ENCODE data around the gene TLE4. TPM values are rescaled to one million over a fixed set of nuclear protein-coding genes. Genes with fewer than 3 reads are reported as not detected.
"Not testable (repeated sequence)": the region's sequence is repeated elsewhere in the genome, so short reads cannot be mapped to it uniquely, and the experiment has no call there.

TLE4 gene
- total RNA-seq: 10 to 100 TPM; 16.2 to 16.3 TPM
- long read RNA-seq, partial matches to known transcripts: 4 of 4 reads
- long read RNA-seq, other reads (novel, unspliced or antisense): 0 of 4 reads

DNA sequence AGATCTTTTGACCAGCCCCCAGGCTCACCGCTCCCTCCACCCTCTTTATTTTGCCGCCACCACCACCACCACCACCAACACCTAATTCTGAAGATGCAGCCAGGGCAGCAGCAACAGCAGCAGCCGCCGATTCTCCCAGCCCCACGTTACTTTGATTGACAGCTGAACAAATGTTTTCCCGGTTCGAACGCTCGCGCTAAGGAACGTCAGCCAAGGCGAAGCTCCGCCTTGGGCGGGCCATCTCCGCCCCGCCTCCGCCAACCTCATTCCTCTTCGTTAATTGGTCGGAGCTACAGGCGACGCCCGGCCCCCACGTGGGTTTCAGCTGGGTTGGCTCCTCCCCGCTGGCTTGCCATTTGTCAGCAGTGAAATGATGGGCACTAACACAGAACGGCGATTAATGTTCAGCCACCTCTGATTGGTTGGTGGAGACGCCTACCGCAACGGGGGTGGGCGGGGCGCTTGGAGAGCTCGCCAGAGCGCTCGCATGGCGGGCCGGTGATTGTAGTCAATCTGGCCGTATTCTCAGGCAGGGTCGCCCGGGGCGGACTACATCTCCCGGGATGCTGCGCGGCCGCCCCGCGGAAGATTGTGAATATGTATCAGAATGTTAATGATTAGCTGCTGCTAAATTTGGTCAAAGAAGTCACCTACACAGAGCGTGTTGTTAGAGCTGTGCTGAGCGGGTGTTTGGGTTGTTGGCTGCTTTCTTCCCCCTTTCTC lies at the start of gene TLE4:
TLE4 (plus strand) TSS at position 657 of the 723 bp plus-strand sequence. CDS start 826 bp downstream, outside the sequence.
- intact Hi-C loops (cut with DNase I): loop anchor here in 1 of 2 donors (10.0 kb wide), 1 partner anchor 93 kb away; no protein-coding TSS in a partner anchor
- ATAC-seq (peak; percentile 93 to 97), DNase-seq (peak; percentile 100)

DNA sequence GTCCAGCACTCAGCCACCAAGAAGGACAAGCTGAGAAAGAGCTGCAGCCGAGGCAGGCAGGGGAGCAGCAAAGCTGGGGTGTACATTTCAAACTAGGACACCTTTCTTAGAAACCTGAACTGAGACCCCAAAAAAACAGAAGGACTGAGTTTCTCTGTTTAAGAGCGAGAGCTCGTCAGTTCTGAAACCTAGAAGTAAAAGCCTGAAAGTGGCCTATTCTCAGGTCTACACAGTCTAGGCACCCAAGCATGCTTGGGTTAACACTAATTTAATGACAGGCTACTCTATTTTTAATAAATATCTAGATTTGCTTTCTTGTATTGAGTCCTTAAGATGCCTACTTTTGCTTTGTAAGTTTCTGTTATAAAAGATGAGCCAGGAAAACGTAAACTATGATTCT lies 49.0 kb upstream of the TLE4 start:
- ATAC-seq: no peak
- no peak for DNase-seq

DNA sequence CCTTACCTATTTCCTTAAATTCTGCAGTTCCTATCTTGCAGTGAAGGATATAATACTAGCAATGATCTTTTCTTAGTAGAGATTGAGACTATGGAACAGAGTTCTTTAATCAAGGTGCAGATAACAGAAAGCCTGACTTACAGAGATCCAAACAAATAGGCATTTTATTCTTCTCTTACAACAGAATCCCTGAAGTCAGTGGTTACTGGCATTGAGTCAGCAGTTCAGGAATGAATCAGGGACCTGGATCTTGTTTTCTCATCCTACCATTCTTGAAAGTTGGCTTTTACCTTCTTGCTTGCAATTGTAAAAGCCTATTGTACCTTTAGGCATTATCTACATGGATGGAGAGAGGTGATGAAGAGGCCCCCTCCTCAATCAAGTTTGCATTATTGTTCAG lies 47.5 kb upstream of the TLE4 start:
- intact Hi-C loops (cut with DNase I): no loop called here
- ATAC-seq (no peak), DNase-seq (no peak)

More for the DNA sequence above, 49.0 kb upstream of the TLE4 start:
- intact Hi-C loops (cut with DNase I): no loop called here

DNA sequence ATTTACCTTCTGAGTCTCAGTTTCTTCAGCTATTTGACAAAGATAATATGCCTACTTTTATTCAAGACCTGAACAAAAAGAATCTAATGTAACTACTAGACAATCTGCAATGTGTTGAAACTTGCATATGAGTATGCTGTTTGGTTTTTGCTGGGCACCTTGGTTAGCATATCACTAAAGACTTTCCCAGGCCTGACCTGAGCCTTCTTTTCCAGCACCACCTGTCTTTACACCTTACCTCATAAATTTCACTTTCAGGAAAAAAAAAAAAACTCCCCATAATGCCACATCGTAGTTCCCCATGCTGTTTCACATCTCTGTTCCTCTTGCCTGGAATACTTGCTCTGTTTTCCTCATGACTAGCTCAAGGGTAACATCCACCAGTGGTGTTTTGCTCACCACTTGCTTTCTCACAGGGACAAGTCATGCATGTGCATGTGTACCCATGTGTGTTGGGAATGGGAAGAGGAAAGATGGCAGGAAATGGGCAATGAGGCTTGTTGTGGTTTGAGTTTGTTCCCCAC lies 45.6 kb upstream of the TLE4 start:
- ATAC-seq: no peak
- intact Hi-C loops (cut with DNase I): no loop called here
- no peak for DNase-seq

DNA sequence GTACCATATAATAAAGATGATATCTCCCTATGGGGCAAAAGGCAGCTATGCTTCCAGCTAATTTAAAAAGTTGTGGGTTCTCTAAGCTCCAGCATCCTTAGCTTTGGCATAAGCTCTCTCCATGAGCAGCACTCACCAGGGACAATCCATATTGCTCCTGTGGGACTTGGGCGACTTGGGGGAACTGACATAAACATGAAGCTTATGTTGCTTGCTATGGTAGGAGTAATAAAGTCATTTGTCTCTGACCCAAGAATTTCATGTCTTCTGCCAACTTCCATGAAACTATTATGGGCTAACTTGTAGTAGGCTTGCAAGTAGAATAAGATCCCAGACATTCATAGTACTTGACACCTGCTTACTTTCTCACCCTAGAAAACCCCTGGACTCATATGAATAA lies 36.2 kb upstream of the TLE4 start:
- ATAC-seq (no peak), DNase-seq (no peak)
- intact Hi-C loops (cut with DNase I): no loop called here

DNA sequence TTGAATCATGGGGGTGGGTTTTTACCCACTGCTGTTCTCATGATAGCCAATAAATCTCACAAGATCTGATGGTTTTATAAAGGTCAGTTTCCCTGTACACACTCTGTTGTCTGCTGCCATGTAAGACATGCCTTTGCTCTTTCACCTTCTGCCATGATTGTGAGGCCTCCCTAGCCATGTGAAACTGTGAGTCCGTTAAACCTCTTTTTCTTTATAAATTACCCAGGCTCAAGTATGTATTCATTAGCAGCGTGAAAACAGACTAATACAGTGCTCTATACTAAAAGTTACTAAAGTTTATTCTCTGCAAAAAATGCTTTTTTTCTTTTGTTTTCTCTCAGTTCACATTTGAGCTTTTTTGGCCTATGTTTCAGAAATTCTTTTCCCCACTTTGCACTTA lies 33.9 kb upstream of the TLE4 start:
- ATAC-seq (no peak), DNase-seq (no peak)
- intact Hi-C loops (cut with DNase I): no loop called here

DNA sequence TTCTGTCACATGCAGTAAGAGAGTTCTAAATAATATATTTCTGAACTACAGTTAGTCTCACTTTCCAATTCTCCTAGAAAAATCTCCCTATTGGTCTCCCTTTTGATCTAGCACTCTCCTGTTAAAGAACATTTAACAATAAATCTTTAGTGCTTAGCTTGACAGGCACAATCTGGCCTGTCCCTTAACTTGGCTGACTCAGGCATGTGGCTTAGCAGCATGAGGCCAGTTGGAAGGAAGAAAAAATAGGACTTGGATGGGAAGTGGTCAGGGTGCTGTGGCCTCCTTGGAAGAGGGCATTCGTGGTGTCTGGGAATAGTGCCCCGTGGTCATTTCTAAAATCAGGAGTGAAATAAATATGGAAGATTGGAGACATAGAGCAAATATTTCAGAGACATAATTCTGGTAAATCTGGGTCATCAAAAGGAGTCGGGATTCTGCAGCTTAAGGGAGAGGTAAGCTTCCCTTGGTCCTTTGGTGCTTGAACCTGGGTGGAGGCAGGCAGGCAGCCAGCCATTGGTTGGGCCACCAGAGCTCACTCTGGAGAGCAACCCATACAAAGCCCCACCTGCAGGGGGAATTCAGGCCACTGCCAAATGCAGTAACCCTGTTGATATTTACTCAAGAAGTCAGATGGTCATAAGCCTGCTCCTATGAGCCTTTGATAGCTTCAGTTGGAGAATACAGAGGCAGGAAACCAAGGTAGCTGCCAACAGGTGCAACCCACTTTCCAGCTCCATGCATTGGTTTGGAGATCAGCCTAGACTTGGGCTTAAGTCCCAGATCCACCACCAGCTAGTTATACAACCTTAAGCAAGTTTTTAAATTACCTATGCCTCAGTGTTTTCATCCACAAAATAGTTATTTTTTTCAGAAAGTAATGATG lies 28.8 kb upstream of the TLE4 start:
- no peak for DNase-seq
- no peak for ATAC-seq
- intact Hi-C loops (cut with DNase I): no loop called here

DNA sequence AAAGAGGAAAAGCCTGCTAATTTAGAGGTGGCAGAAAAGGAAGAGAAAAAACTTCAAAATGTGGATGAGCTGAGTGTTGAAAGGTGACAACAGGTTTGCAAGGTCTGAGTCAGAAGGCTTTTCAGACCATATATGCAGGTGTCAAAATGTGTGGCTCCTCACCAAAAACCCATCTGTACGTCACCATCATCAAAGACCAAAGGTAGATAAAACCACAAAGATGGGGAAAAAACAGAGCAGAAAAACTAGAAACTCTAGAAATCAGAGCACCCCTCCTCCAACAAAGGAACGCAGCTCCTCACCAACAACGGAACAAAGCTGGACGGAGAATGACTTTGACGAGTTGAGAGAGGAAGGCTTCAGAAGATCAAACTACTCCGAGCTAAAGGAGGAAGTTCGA lies 27.4 kb upstream of the TLE4 start:
- DNase-seq; ATAC-seq; intact Hi-C loops (cut with DNase I): not testable (repeated sequence)

DNA sequence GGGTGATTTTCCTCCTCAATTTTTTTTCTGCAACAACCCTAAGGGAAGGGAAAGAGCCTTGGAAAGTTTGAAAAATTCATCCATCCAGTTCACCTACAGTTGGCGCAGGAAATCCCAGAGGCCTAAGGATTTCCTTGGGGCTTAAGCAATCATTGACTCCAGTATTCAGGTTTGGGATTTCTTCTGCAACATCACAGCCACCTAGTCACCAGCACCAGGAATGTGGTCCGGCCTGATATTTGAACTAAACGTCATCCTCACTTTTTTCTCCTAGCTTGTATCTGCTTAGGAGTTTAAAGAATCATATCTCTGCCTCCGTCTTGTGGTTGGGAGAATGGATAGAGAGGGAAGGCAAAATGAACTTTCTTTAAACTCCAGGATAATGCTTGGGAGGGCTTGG lies 20.2 kb upstream of the TLE4 start:
- intact Hi-C loops (cut with DNase I): no loop called here
- no peak for DNase-seq
- no peak for ATAC-seq

DNA sequence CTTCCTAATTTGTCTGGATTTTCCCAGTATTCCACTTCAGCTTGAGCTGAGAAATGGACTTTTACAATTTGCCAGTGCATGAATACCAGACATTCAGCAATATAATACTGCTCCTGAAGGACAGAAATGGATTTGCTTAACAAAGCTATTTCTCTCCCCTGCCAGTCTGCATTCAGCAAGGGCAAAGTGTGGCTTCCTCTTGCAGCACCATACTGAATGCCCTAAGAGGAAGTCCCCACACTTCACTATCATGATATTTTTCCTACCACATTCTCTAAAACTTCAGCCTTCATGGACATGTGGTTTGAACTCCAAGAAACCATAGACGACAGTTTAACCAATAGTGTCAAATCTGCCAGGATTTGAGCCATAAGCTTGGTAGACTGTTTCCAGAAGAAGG lies 19.8 kb upstream of the TLE4 start:
- intact Hi-C loops (cut with DNase I): no loop called here
- ATAC-seq: no peak
- DNase-seq: no peak

DNA sequence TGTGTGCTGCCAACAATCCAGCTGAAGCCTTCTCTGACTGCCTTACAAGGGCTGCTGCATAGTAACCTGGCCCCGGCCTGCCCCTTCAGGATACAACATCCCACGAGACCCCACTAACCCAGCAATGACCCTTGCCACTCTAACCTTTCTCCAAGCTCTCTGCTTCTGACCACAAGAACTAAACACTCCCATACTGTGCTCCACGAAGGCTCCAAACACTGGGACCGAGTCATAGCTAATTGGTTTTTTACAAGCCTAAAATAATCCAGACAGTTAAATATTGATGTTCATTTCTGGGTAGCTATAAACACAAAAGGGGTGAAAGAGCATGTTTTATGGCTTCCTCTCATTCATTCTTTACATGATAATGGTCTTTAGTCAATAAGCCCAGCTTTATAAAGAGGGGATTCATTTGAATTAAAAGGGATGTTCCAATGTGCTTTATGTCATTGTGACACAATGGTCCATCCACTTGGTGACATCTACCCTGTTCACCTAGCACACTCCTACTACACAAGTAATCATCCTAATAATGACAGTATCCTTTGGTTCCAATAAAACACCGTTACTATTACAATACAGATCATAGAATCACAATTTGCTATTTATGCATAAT lies 16.2 kb upstream of the TLE4 start:
- intact Hi-C loops (cut with DNase I): no loop called here

DNA sequence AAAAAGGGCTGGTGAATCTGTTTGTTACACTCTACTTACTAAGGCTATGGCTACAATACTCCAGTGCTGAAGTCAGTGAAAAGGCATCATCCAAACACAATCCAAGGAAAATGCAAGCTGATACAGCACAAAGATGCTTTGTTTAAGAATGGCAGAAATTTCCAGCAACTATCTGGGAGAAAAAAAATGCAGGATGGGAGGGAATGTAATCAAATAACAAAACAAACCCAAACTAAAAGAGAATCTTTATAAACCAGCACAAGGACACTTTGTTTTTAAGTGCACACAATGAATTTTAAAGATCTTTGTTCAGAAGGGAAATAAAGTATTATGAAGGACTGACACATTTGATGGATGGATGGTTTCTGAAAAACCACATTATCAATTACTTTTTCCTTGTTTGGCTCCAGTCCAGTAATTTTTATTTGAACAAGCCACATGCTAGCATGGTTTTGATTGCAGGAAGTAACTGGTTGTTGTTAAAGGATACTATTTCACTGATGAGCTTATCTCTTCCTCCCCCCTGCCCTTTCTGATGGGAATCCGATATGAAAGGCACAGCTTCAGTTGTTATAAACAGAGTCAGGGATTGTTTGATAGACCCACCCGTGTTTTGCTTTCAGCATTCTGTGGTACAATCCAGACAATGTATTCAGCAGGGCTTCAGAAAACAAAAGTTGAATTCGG lies 12.1 kb upstream of the TLE4 start:
- ATAC-seq (no peak), DNase-seq (no peak)
- intact Hi-C loops (cut with DNase I): loop anchor here in 1 of 2 donors (10.0 kb wide), 1 partner anchor 615 kb away; no protein-coding TSS in a partner anchor

More for the DNA sequence above, 16.2 kb upstream of the TLE4 start:
- ATAC-seq: no peak
- DNase-seq: no peak

DNA sequence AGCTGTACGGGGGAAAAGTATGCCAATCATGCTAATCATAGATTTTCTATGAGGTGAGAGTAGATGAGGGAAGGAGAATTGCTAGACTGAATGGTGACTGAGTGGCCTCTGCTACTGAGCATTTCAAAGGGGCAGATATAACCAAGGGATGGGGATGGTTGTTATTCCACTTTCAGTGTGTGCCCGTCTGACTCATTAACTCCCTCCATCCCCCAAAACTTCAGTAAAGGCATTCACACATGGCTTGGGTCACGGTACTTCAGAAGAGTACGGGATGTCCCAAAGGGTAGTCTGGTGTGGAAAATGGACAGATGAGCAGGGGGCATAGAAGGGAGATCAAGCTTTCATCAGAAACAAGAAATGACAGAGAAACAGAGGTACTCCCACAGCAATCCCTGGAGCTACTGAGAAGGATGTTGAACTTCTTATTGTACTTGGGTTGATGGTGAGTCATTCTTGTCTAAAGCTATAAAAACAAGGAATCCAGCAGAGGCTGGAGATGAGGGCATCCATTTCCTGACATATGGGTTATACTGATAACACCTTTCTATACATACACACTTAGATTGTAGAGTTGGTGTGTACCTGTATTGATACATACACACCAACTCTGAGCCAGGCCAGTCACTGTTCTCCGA lies 8.9 kb upstream of the TLE4 start:
- intact Hi-C loops (cut with DNase I): loop anchor here in 1 of 2 donors (10.0 kb wide), 1 partner anchor 612 kb away; no protein-coding TSS in a partner anchor
- ATAC-seq (no peak), DNase-seq (no peak)

DNA sequence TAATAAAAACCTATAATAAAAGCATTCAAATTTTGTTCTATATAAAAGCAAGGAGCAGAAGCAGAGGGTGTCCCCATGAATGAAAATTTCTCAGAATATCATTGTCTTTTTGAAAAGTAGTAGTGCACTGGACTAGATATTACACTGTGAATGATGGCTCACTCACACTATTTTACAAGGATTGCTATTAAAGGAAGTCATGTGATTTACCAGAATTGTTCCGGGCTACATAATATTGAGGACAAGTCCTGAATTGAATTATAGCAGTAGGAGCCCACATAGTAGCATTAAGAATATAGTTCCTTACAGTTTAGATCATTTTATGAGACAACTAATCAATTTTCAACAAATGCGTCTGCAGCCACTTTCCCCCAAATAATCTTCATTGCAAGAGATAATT lies 7.7 kb upstream of the TLE4 start:
- DNase-seq (no peak), ATAC-seq (no peak)
- intact Hi-C loops (cut with DNase I): loop anchor here in 1 of 2 donors (10.0 kb wide), 1 partner anchor 611 kb away; no protein-coding TSS in a partner anchor

DNA sequence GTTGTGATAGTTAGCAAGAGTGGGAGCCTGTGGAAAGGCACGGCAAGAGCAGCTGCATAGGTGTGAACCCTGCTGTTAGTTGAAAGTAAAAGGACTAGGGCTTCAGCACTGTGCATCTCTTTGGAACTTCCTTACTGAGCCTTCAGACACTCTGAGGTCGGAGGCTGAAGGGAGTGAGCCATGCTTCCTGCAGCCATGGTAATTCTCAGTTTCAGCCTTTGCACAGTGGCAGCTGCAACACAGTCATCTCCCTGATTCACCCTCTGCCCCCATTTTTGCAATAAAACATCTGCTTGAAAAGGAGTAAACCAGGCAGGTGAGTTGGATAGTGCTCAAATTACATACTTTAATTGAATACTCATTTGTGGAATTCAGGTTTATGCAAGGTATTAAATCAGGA lies 6.5 kb upstream of the TLE4 start:
- DNase-seq: no peak
- intact Hi-C loops (cut with DNase I): loop anchor here in 1 of 2 donors (10.0 kb wide), 1 partner anchor 610 kb away; no protein-coding TSS in a partner anchor

DNA sequence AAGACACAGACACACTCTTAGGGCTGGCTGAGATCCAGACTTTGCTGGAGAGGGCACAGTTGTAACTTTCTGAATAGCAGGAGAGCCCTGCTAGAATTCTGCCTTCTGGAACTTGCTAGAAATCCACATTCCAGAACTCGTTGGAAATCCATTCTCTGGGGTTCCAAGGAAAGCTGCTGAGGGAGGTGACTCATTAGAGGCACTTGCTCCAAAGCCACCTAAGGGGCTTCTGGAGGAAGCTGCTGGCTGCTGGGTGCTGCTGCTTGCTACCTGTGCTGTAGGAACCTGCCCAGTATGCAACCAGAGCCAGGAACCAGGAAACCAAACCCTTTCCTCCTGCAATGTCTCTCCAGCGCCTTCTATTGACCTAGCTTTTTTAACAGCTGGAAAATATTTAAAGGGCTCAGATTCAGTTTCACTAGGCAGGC lies 4.1 kb upstream of the TLE4 start:
- ATAC-seq (no peak), DNase-seq (no peak)
- intact Hi-C loops (cut with DNase I): loop anchor here in 1 of 2 donors (10.0 kb wide), 1 partner anchor 607 kb away; no protein-coding TSS in a partner anchor

More for the DNA sequence above, 6.5 kb upstream of the TLE4 start:
- no peak for ATAC-seq

DNA sequence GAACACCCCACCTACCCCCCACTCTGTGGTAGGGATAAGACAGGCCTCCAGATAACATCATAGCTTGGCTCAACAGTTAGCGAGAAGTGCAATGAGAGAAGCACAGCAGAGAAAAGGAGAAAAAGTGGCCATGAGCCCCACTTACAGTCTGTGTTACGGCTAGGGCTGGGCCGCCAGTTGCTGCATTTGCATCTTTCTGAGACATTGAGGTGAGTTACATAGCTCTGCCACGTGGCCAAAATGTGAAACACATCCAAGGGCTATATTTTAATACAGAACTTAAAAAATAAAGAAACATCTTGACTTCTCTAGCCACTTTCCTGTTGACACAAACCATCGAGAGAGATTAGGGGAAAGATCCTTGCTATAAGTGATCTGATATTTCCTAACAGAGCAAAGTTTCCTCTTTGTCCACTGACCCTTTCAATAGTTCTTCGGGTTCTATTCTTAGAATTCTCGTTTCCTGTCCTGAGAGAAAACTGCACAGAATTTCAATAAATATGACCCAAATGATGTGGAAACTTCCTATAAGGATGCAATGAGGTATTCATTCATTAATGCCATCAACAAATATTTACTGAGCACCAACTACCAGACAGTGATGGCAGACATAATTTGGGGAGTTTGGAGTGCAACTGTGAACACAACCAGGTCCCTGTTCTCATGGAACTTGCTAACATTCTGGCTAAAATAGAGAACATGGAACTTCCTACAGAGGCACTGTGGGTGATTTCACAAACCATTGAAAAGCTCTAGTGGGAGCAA lies 3.2 kb upstream of the TLE4 start:
- intact Hi-C loops (cut with DNase I): loop anchor here in 1 of 2 donors (10.0 kb wide), 1 partner anchor 606 kb away; no protein-coding TSS in a partner anchor
- ATAC-seq (no peak), DNase-seq (no peak)

All from left cardiac atrium (tissue), 4 donors.